Measurements from ENCODE around the gene FMN2.

FMN2 gene

DNA sequence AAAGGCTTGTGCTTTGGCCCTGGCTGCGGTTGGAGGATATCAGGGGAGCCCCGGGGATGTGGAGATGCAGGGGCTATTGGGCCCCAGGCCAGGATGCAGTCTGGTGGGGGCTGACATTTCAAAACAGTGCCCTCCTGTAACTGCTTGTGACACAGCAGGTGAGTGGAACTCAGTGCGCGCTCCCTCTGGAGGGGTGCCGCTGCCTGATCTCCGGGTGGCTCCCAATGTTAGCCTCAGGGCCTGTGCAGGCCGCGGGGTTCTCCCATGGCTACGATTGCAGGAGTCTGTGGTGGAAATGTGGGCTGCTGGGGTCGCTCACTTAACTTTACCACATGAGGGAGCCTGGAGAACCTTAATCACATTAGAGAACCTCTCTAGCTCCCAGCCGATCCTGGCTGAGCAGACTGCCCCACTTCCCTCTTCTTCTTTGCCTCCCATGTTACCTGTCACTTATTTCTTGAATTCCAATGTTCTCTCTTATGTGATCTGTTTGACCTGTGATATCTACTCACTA, 163.2 kb downstream of the FMN2 start:
- no peaks in the 10 kb centered on the region for H3K79me2 ChIP-seq (ENCODE audit: insufficient read depth, low read length)
- no peaks in the 10 kb centered on the region for H3K36me3 ChIP-seq (ENCODE audit: low read length)
- H3K9me2 ChIP-seq (replicated peaks; ENCODE audit: insufficient read depth, low read length), result no peaks in the 10 kb centered on the region
- no peaks in the 10 kb centered on the region for H4K20me1 ChIP-seq (ENCODE audit: low read depth, low read length)
- no peak overlapping the region for H3K9ac ChIP-seq (ENCODE audit: low read length)
- H3K9me3 ChIP-seq (ENCODE audit: insufficient read depth, low read length), result no peaks in the 10 kb centered on the region
- no peak overlapping the region for H3K27ac ChIP-seq (ENCODE audit: low read depth, low read length)
- H3F3A ChIP-seq (ENCODE audit: insufficient read depth), result no peaks in the 10 kb centered on the region
- no peaks in the 10 kb centered on the region for H3K27me3 ChIP-seq (ENCODE audit: low read length)
- no peak overlapping the region for H2AFZ ChIP-seq (ENCODE audit: low read depth, low read length, severe bottlenecking)
- no peak overlapping the region for H3K4me3 ChIP-seq (ENCODE audit: insufficient read depth, low read length, poor library complexity, severe bottlenecking)
- TF ChIP-seq, protein P1, sequence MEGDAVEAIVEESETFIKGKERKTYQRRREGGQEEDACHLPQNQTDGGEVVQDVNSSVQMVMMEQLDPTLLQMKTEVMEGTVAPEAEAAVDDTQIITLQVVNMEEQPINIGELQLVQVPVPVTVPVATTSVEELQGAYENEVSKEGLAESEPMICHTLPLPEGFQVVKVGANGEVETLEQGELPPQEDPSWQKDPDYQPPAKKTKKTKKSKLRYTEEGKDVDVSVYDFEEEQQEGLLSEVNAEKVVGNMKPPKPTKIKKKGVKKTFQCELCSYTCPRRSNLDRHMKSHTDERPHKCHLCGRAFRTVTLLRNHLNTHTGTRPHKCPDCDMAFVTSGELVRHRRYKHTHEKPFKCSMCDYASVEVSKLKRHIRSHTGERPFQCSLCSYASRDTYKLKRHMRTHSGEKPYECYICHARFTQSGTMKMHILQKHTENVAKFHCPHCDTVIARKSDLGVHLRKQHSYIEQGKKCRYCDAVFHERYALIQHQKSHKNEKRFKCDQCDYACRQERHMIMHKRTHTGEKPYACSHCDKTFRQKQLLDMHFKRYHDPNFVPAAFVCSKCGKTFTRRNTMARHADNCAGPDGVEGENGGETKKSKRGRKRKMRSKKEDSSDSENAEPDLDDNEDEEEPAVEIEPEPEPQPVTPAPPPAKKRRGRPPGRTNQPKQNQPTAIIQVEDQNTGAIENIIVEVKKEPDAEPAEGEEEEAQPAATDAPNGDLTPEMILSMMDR (IDR thresholded peaks at IDR 0.05; ENCODE audit: insufficient read depth, low read length, poor library complexity, severe bottlenecking), result no peak
- TF ChIP-seq EZH2phosphoT487 (conservative IDR thresholded peaks at IDR 0.05; ENCODE audit: low read length), result no peak
- H3K4me2 ChIP-seq (ENCODE audit: low read depth, low read length, poor library complexity, severe bottlenecking), result no peak overlapping the region

DNA sequence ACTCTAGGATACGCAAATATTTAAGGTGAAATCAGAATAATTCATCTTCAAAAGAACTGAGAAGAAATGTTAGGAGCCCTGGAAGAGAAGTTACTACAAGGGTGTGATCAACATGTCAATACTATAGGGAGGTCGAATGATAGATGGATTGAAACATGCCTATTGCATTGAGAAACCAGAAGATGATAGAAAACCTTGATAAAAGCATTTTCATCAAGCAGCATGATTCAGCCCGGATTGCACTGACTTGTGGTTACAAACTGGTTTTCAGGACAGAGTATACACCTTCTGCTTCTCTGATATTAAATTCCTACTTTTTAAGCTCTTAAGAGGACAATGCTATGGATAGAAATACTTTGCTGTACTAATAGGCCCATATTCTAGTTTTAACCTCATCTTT, 164.2 kb downstream of the FMN2 start:
- Histone ChIP-seq H3K4me2 (ENCODE audit: low read depth, low read length, poor library complexity, severe bottlenecking) (no peak overlapping the region), H3F3A (ENCODE audit: insufficient read depth) (no peaks in the 10 kb centered on the region), H3K36me3 (ENCODE audit: low read length) (no peaks in the 10 kb centered on the region), H3K9me3 (ENCODE audit: insufficient read depth, low read length) (no peaks in the 10 kb centered on the region), H3K4me3 (ENCODE audit: insufficient read depth, low read length, poor library complexity, severe bottlenecking) (no peak overlapping the region), H3K27me3 (ENCODE audit: low read length) (no peaks in the 10 kb centered on the region), H3K9ac (ENCODE audit: low read length) (no peak overlapping the region), H3K9me2 (replicated peaks; ENCODE audit: insufficient read depth, low read length) (no peaks in the 10 kb centered on the region), H3K27ac (ENCODE audit: low read depth, low read length) (no peak overlapping the region), H4K20me1 (ENCODE audit: low read depth, low read length) (no peaks in the 10 kb centered on the region), H3K79me2 (ENCODE audit: insufficient read depth, low read length) (no peaks in the 10 kb centered on the region), H2AFZ (ENCODE audit: low read depth, low read length, severe bottlenecking) (no peak overlapping the region)
- TF ChIP-seq, protein P1 (IDR thresholded peaks at IDR 0.05; ENCODE audit: insufficient read depth, low read length, poor library complexity, severe bottlenecking), result no peak
- no peak for TF ChIP-seq EZH2phosphoT487 (conservative IDR thresholded peaks at IDR 0.05; ENCODE audit: low read length)

DNA sequence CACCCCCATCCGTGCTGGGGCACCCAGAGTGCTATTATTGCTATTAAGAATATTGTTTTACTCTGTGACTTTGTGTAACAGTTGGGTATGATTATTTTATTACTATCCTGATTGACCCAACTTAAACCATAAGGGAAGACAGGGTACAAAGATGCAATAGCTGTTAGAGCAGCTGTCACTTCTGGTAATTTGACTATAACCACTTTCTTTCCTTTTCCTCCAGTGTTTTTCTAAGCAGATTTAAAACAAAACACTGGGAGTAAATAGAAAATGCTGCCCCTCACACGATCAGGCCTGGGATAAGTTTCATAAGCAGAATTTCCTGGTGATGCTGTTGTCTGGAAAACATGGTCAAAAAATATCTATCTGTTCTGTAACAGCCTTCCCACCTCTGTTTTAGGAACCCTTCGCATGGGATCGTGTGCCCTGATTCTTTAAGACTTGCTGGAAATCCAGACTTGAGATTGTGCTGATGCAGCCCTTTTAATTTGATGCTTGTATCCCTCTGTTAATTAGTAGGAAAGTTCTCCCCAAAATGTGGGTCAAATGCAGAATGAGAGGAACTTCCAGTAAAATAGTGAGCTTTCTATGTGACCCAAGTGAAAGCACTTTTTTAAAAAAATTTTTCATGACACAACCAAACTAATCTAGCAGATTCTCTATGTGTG, 165.3 kb downstream of the FMN2 start:
- Histone ChIP-seq H3F3A (ENCODE audit: insufficient read depth) (no peaks in the 10 kb centered on the region), H3K27ac (ENCODE audit: low read depth, low read length) (no peak overlapping the region), H3K9ac (ENCODE audit: low read length) (no peak overlapping the region), H3K9me3 (ENCODE audit: insufficient read depth, low read length) (no peaks in the 10 kb centered on the region), H3K79me2 (ENCODE audit: insufficient read depth, low read length) (no peaks in the 10 kb centered on the region), H3K27me3 (ENCODE audit: low read length) (no peaks in the 10 kb centered on the region), H3K9me2 (replicated peaks; ENCODE audit: insufficient read depth, low read length) (no peaks in the 10 kb centered on the region), H3K4me3 (ENCODE audit: insufficient read depth, low read length, poor library complexity, severe bottlenecking) (no peak overlapping the region), H4K20me1 (ENCODE audit: low read depth, low read length) (no peaks in the 10 kb centered on the region), H3K4me2 (ENCODE audit: low read depth, low read length, poor library complexity, severe bottlenecking) (no peak overlapping the region), H2AFZ (ENCODE audit: low read depth, low read length, severe bottlenecking) (no peak overlapping the region), H3K36me3 (ENCODE audit: low read length) (no peaks in the 10 kb centered on the region)
- TF ChIP-seq, protein P1 (IDR thresholded peaks at IDR 0.05; ENCODE audit: insufficient read depth, low read length, poor library complexity, severe bottlenecking), result no peak
- TF ChIP-seq EZH2phosphoT487 (conservative IDR thresholded peaks at IDR 0.05; ENCODE audit: low read length), result no peak

Measured in SU-DHL-6 (cell line).